ENCODE data around the gene DPYD. TPM values are rescaled to one million over a fixed set of nuclear protein-coding genes. Genes with fewer than 3 reads are reported as not detected.

DPYD gene
- total RNA-seq, 1 donor, result 103 TPM

DNA sequence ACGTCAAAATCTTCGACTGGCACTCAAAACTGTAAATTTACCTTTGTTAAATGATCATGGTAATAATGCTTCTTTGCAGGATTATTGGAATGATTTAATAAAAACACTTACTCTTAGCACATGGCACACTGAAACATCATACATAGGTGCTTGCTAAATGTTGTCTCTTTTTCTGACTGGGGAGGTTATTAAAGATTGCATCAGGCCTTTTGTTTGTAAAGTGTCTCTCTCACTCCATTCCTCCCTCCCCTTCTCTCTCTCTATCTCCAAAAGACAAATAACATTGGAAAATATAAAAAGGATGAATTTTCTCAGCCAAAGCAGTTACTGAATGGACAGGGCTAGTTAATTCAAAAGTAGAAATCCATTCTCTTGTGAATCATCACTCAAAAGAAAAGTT is 404.2 kb downstream of the DPYD start:
- H3K4me3 ChIP-seq (ENCODE audit: low read length), result no peak overlapping the region

DNA sequence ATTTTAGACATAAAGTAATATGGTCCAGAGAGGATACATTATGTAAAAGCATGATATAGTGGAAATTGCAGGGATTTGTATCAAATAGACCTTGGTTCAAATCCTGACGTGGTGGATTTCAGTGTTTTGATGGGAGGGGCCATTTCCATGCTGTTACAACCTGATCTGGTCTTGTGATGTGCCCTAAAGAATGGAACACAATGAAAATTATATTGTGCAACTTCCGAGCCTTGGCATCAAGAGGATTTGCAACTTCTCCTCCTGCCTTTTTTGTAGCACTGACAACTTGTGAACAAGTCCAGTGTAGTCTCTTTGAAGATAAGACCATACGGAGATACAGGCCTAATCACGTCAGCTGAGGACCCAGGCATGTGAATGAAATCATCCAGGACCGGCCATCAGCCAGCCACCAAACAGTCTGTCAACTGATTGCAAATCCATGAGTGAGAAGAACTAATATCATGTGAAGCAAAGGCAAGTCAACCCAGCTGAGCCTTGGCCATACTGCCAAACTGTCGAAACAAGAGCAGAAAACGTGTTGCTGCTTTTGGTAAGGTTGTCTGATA is 412.1 kb downstream of the DPYD start:
- H3K4me1 ChIP-seq (ENCODE audit: insufficient read depth, low read length), result no peaks in the 10 kb centered on the region
- H3K4me3 ChIP-seq (ENCODE audit: low read length), result no peak overlapping the region

More for the DNA sequence above, 404.2 kb downstream of the DPYD start:
- H3K27me3 ChIP-seq (ENCODE audit: insufficient read depth, low read length), result no peaks in the 10 kb centered on the region
- no peaks in the 10 kb centered on the region for H3K9me3 ChIP-seq (ENCODE audit: low read depth, low read length)
- H3K4me1 ChIP-seq (ENCODE audit: insufficient read depth, low read length), result no peaks in the 10 kb centered on the region

DNA sequence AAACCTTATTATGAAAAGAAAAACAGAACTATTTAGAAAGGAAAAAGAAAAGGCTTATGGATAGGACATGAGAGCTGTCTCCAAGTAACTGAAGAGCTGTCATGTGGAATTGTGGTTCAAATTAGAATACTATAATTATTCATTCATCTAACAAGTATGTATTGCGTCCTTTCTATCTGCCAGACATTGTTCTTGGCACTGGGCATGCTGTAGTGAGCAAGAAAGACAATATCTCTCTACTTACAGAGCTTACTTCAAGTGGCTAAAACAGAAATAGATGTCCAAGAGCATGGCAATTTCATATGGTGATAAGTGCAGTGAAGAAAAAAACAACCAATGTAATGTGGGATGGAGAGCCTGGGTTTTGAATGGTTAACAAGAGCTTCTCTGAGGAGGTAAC is 413.0 kb downstream of the DPYD start:
- no peaks in the 10 kb centered on the region for H3K4me1 ChIP-seq (ENCODE audit: insufficient read depth, low read length)
- no peak overlapping the region for H3K4me3 ChIP-seq (ENCODE audit: low read length)
- H3K27me3 ChIP-seq (ENCODE audit: insufficient read depth, low read length), result no peaks in the 10 kb centered on the region
- no peaks in the 10 kb centered on the region for H3K9me3 ChIP-seq (ENCODE audit: low read depth, low read length)

More for the DNA sequence above, 412.1 kb downstream of the DPYD start:
- H3K27me3 ChIP-seq (ENCODE audit: insufficient read depth, low read length), result no peaks in the 10 kb centered on the region
- no peaks in the 10 kb centered on the region for H3K9me3 ChIP-seq (ENCODE audit: low read depth, low read length)

- no peak overlapping the region for H3K4me3 ChIP-seq (ENCODE audit: low read length)
- H3K27me3 ChIP-seq (ENCODE audit: insufficient read depth, low read length), result no peaks in the 10 kb centered on the region
- no peaks in the 10 kb centered on the region for H3K4me1 ChIP-seq (ENCODE audit: insufficient read depth, low read length)
- no peaks in the 10 kb centered on the region for H3K9me3 ChIP-seq (ENCODE audit: low read depth, low read length)
Measured at GRCh38 chr1:97506368-97506767, 414.5 kb downstream of the DPYD start.

DNA sequence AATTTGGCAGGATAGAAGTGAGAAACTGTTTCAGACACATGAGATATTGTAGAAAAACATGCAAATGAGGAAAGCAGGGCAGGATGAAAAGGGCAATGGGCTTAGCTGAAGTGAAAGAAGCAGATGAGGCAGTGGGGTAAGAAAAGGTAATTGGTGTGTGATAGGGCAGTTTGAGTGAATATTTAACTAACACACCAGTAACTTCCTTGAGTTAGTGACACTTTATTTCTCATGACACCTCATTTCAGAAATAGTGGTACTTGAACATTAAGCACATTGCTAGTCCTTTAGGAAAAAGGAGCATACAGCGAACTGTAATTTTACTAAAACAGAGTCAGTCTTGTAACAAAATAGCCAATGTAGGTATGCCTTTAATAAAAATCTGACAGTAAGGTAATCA is 415.0 kb downstream of the DPYD start:
- H3K9me3 ChIP-seq (ENCODE audit: low read depth, low read length), result no peaks in the 10 kb centered on the region
- no peaks in the 10 kb centered on the region for H3K27me3 ChIP-seq (ENCODE audit: insufficient read depth, low read length)
- no peak overlapping the region for H3K4me3 ChIP-seq (ENCODE audit: low read length)
- no peaks in the 10 kb centered on the region for H3K4me1 ChIP-seq (ENCODE audit: insufficient read depth, low read length)

DNA sequence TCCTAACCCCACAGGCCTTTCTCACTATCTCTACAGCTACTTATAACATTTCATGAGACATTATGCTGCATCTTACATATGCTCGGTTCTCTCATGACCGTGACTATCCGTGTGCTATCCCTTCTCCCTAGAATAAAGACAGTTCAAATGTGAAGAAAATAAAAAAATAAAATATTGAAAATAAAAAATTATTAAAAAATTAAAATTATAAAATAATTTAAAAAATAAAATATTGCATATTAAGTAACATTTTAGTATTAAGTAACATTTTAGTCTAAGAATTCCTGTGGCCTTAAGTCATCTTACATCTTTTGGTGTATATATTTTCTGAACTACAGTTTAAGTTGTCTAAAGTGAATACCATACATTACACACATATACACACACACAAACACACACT is 415.5 kb downstream of the DPYD start:
- no peak overlapping the region for H3K4me3 ChIP-seq (ENCODE audit: low read length)
- no peaks in the 10 kb centered on the region for H3K27me3 ChIP-seq (ENCODE audit: insufficient read depth, low read length)

DNA sequence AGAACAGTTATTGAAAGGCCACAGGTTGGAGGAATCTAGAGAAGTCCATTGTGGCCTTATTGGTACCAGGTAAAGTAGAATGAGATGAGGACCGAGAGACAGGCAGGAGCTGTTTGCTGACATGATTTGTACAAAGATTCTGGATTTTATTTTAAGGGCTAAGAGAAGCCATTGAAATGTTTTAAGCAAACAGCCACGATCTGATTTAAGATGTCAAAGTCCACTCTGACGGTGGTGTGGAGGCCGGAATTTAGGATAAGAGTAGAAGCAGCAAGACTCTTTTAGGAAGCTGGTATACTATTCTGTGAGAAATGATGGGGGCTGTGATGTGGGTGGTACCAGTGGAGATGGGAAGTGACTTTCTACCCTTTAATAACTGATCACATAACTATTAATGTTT is 418.5 kb downstream of the DPYD start:
- Histone ChIP-seq H3K4me3 (ENCODE audit: low read length) (no peak overlapping the region), H3K27me3 (ENCODE audit: insufficient read depth, low read length) (no peaks in the 10 kb centered on the region), H3K9me3 (ENCODE audit: low read depth, low read length) (no peaks in the 10 kb centered on the region), H3K4me1 (ENCODE audit: insufficient read depth, low read length) (no peaks in the 10 kb centered on the region)

More for the DNA sequence above, 415.5 kb downstream of the DPYD start:
- Histone ChIP-seq H3K4me1 (ENCODE audit: insufficient read depth, low read length) (no peaks in the 10 kb centered on the region), H3K9me3 (ENCODE audit: low read depth, low read length) (no peaks in the 10 kb centered on the region)

DNA sequence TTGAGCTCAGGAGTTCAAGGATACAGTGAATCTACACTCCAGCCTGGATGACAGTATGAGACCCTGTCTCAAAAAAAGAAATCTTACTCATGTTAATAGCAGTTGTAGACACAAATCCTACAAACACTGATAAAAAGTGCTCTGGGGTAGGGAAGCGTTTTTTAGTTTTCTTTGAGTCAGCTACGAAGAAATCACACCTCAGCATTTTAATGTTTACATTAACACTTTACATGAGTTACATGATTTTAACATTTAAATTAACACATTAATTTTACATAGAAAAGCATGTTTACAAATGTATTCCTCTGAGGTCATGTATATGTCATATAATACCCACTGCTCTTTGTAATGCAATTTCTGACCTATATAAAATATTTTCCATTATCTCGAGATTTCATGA is 419.2 kb downstream of the DPYD start:
- Histone ChIP-seq H3K27me3 (ENCODE audit: insufficient read depth, low read length) (no peaks in the 10 kb centered on the region), H3K9me3 (ENCODE audit: low read depth, low read length) (no peaks in the 10 kb centered on the region), H3K4me1 (ENCODE audit: insufficient read depth, low read length) (no peaks in the 10 kb centered on the region), H3K4me3 (ENCODE audit: low read length) (no peak overlapping the region)

- Histone ChIP-seq H3K27me3 (ENCODE audit: insufficient read depth, low read length) (no peaks in the 10 kb centered on the region), H3K4me1 (ENCODE audit: insufficient read depth, low read length) (no peaks in the 10 kb centered on the region)
Measured at GRCh38 chr1:97500760-97501159, 420.1 kb downstream of the DPYD start.

GRCh38 chr1:97499667-97500066 is 421.2 kb downstream of the DPYD start:
- H3K9me3 ChIP-seq (ENCODE audit: low read depth, low read length), result no peaks in the 10 kb centered on the region
- no peaks in the 10 kb centered on the region for H3K4me1 ChIP-seq (ENCODE audit: insufficient read depth, low read length)
- H3K4me3 ChIP-seq (ENCODE audit: low read length), result no peak overlapping the region
- no peaks in the 10 kb centered on the region for H3K27me3 ChIP-seq (ENCODE audit: insufficient read depth, low read length)

More at GRCh38 chr1:97500760-97501159, 420.1 kb downstream of the DPYD start:
- no peak overlapping the region for H3K4me3 ChIP-seq (ENCODE audit: low read length)
- H3K9me3 ChIP-seq (ENCODE audit: low read depth, low read length), result no peaks in the 10 kb centered on the region

DNA sequence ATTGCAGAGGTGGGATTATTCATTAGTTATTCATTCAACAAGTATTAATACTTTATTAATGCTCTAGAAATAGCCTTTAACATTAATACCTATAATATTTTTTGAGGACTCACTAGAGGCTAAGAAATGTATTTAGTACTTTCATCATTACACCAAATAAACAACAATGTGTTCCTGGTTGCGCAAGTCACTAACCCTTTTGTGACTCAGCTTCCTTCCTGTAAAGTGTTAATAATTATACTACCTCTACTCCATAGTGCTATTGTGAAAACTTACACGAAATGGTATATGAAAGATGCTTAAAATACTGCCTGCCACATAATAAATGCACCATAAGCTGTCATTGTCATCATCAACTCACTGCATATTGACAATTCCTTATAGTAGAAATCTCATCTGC is 431.0 kb downstream of the DPYD start:
- no peaks in the 10 kb centered on the region for H3K4me1 ChIP-seq (ENCODE audit: insufficient read depth, low read length)

DNA sequence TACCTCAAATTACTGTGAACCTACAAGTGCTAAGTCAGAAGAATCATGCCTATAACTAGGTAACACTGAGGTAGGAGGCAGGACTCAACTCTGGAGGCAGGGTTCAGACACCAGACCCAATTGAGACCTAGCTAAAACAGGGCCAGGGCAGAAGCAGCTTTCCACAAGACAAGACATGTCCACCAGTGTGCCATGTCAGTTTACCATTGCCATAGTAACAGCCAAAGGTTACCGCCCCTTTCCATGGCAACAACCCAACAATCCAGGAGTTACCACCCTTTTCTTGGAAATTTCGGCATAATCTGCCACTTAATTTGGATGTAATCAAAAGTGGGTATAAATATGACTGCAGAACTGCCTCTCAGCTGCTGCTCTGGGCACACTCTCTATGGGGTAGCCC is 432.3 kb downstream of the DPYD start:
- no peaks in the 10 kb centered on the region for H3K4me1 ChIP-seq (ENCODE audit: insufficient read depth, low read length)
- H3K4me3 ChIP-seq (ENCODE audit: low read length), result no peak overlapping the region
- no peaks in the 10 kb centered on the region for H3K9me3 ChIP-seq (ENCODE audit: low read depth, low read length)
- H3K27me3 ChIP-seq (ENCODE audit: insufficient read depth, low read length), result no peaks in the 10 kb centered on the region

More for the DNA sequence above, 431.0 kb downstream of the DPYD start:
- H3K9me3 ChIP-seq (ENCODE audit: low read depth, low read length), result no peaks in the 10 kb centered on the region
- H3K27me3 ChIP-seq (ENCODE audit: insufficient read depth, low read length), result no peaks in the 10 kb centered on the region
- no peak overlapping the region for H3K4me3 ChIP-seq (ENCODE audit: low read length)

DNA sequence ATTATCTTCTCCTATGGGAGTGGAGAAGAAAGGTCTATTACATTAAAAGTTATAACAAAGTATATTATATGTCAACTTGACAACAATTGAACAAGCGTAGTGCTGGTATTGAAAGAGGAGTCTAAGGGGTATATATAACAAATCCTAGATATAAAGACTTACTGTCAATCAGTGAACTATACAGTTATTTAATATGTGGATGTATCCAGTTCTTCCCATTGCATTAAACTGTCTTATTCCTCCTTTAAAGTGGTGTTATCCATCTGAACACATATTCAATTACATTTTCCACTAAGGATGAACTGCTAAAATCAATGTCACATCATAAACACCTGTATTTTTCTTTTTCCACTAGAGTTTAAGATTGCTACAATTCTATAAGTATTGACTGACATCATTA is 438.8 kb downstream of the DPYD start:
- no peaks in the 10 kb centered on the region for H3K9me3 ChIP-seq (ENCODE audit: low read depth, low read length)
- no peaks in the 10 kb centered on the region for H3K4me1 ChIP-seq (ENCODE audit: insufficient read depth, low read length)
- H3K4me3 ChIP-seq (ENCODE audit: low read length), result no peak overlapping the region
- H3K27me3 ChIP-seq (ENCODE audit: insufficient read depth, low read length), result no peaks in the 10 kb centered on the region

GRCh38 chr1:97467445-97467844 is 453.4 kb downstream of the DPYD start:
- Histone ChIP-seq H3K4me3 (ENCODE audit: low read length) (no peak overlapping the region), H3K4me1 (ENCODE audit: insufficient read depth, low read length) (no peaks in the 10 kb centered on the region), H3K9me3 (ENCODE audit: low read depth, low read length) (no peaks in the 10 kb centered on the region), H3K27me3 (ENCODE audit: insufficient read depth, low read length) (no peaks in the 10 kb centered on the region)

DNA sequence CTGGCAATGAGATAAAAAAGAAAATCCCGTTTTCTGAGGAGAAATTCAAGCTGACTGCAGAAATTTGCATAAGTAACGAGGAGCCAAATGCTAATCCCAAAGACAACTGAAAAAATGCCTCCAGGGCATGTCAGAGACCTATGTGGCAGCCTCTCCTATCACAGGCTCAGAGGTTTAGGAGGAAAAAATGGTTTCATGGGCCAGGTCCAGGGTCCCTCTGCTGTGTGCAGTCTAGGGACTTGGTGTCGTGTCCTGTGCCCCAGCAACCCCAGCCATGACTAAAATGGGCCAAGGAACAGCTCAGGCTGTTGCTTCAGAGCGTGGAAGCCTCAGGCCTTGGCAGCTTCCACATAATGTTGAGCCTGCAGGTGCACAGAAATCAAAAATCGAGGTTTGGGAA is 456.5 kb downstream of the DPYD start:
- Histone ChIP-seq H3K4me3 (ENCODE audit: low read length) (no peak overlapping the region), H3K9me3 (ENCODE audit: low read depth, low read length) (no peaks in the 10 kb centered on the region), H3K4me1 (ENCODE audit: insufficient read depth, low read length) (no peaks in the 10 kb centered on the region), H3K27me3 (ENCODE audit: insufficient read depth, low read length) (no peaks in the 10 kb centered on the region)

GRCh38 chr1:97461782-97462181 is 459.1 kb downstream of the DPYD start:
- Histone ChIP-seq H3K27me3 (ENCODE audit: insufficient read depth, low read length) (no peaks in the 10 kb centered on the region), H3K9me3 (ENCODE audit: low read depth, low read length) (no peaks in the 10 kb centered on the region), H3K4me1 (ENCODE audit: insufficient read depth, low read length) (no peaks in the 10 kb centered on the region), H3K4me3 (ENCODE audit: low read length) (no peak overlapping the region)

All from mononuclear cell (primary cell).